WTC11 (cell line): ENCODE data around the gene MBOAT1.

Experiments used
- CTCF ChIP-seq: fragments of 200-600 bp; IDR thresholded peaks from 2 replicates; pipeline ENCODE4 v1.8.0; 2022; ENCODE audit warnings: antibody characterized with exemption
- E2F4 ChIP-seq: sonication (generic); formaldehyde crosslinking; IDR thresholded peaks from 2 replicates; pipeline ENCODE4 v1.8.1; 2022; ENCODE audit warnings: low read depth, mild to moderate bottlenecking, moderate library complexity, missing genetic modification reagents, borderline replicate concordance
- E2F5 ChIP-seq: sonication (generic); formaldehyde crosslinking; IDR thresholded peaks from 2 replicates; pipeline ENCODE4 v1.8.1; 2022; ENCODE audit warnings: mild to moderate bottlenecking, moderate library complexity, missing genetic modification reagents
- FOXJ3 ChIP-seq: sonication (generic); formaldehyde crosslinking; IDR thresholded peaks from 2 replicates; pipeline ENCODE4 v1.9.0; 2021; ENCODE audit warnings: missing genetic modification reagents, mild to moderate bottlenecking, borderline replicate concordance
- FOXP4 ChIP-seq: sonication (generic); formaldehyde crosslinking; IDR thresholded peaks from 2 replicates; pipeline ENCODE4 v1.8.0; 2022; ENCODE audit warnings: mild to moderate bottlenecking, missing genetic modification reagents
- JAZF1 ChIP-seq: fragments of 250-450 bp; sonication (Bioruptor Pico); IDR thresholded peaks from 2 replicates; pipeline ENCODE4 v1.9.0; 2021; ENCODE audit warnings: moderate library complexity, mild to moderate bottlenecking, inconsistent platforms
- NR1H2 ChIP-seq: sonication (generic); formaldehyde crosslinking; IDR thresholded peaks from 2 replicates; pipeline ENCODE4 v1.9.0; 2021; ENCODE audit warnings: mild to moderate bottlenecking, moderate library complexity, missing genetic modification reagents
- PREB ChIP-seq: sonication (generic); formaldehyde crosslinking; IDR thresholded peaks from 2 replicates; pipeline ENCODE4 v1.8.1; 2022; ENCODE audit warnings: mild to moderate bottlenecking, missing genetic modification reagents, moderate library complexity, borderline replicate concordance
- ZSCAN18 ChIP-seq: fragments of 250-450 bp; sonication (Bioruptor Pico); IDR thresholded peaks from 2 replicates; pipeline ENCODE4 v2.1.2; 2022; ENCODE audit warnings: mild to moderate bottlenecking, moderate library complexity

- TF ChIP-seq FOXJ3 (CRISPR knock-in tag) (no peak), JAZF1 (CRISPR knock-in tag) (no peak), FOXP4 (CRISPR knock-in tag) (no peak), CTCF (no peak), NR1H2 (CRISPR knock-in tag) (no peak), E2F5 (CRISPR knock-in tag) (no peak), PREB (CRISPR knock-in tag) (no peak), E2F4 (CRISPR knock-in tag) (no peak), ZSCAN18 (CRISPR knock-in tag) (no peak)
These were observed 59.1 kb downstream of the MBOAT1 start for GRCh38 chr6:20153194-20153593.
